ENCODE results near the gene TOR1AIP1.

- no peak for TF ChIP-seq POLR2A (IDR thresholded peaks at IDR 0.05; ENCODE audit: low read length)
- no peak for TF ChIP-seq GATA1 (IDR thresholded peaks at IDR 0.05; ENCODE audit: low read depth, low read length)
Measured at GRCh38 chr1:179917601-179918429, 35.7 kb downstream of the TOR1AIP1 start.

All from erythroblast (primary cell).